Neuronal stem cell (in vitro differentiated cells): ENCODE data around the gene ARSJ. TPM values are rescaled to one million over a fixed set of nuclear protein-coding genes. Genes with fewer than 3 reads are reported as not detected.

ENCODE experiments used
- DNase-seq: peaks from one replicate; pipeline ENCODE4 v3.0.0-alpha.2; 2013; ENCODE audit warnings: low spot score
- H2AFZ ChIP-seq: one replicate; pipeline ENCODE4 v1.6.1; 2013; ENCODE audit warnings: mild to moderate bottlenecking, low read length, inconsistent platforms
- H2AK5ac ChIP-seq: 2 replicates; pipeline ENCODE4 v1.6.1; 2013; ENCODE audit warnings: low read depth, mild to moderate bottlenecking, inconsistent platforms, low read length, moderate library complexity, mixed read lengths
- H2BK120ac ChIP-seq: 2 replicates; pipeline ENCODE4 v1.6.1; 2013; ENCODE audit warnings: low read depth, mild to moderate bottlenecking, inconsistent platforms, low read length, moderate library complexity, mixed read lengths
- H2BK12ac ChIP-seq: one replicate; pipeline ENCODE4 v1.6.1; 2013; ENCODE audit warnings: low read length, inconsistent platforms
- H2BK15ac ChIP-seq: 2 replicates; pipeline ENCODE4 v1.6.1; 2013; ENCODE audit warnings: mild to moderate bottlenecking, low read length, inconsistent platforms, mixed read lengths
- H2BK5ac ChIP-seq: one replicate; pipeline ENCODE4 v1.6.1; 2013; ENCODE audit warnings: inconsistent platforms, mild to moderate bottlenecking, low read length, moderate library complexity
- H3K14ac ChIP-seq: one replicate; pipeline ENCODE4 v1.6.1; 2013; ENCODE audit warnings: low read length, inconsistent platforms
- H3K18ac ChIP-seq: 2 replicates; pipeline ENCODE4 v1.6.1; 2013; ENCODE audit warnings: low read length, inconsistent platforms
- H3K23ac ChIP-seq: 2 replicates; pipeline ENCODE4 v1.6.1; 2013; ENCODE audit warnings: low read depth, mild to moderate bottlenecking, mixed read lengths, low read length, inconsistent platforms; ENCODE audit not compliant: poor library complexity
- H3K27ac ChIP-seq: replicated peaks from 3 replicates; pipeline ENCODE4 v1.5.1; 2013; ENCODE audit warnings: low read length, inconsistent platforms
- H3K27me3 ChIP-seq, 3 experiments: 2 replicates each; pipeline ENCODE4 v1.6.1; 2013; ENCODE audit warnings: low read length in 3 of 3, mild to moderate bottlenecking in 2 of 3, inconsistent platforms in 1 of 3, low read depth in 1 of 3, mixed read lengths in 1 of 3, moderate library complexity in 1 of 3; ENCODE audit not compliant: control insufficient read depth in 3 of 3, insufficient read depth in 3 of 3
- H3K36me3 ChIP-seq, 2 donors: replicated peaks in 1 of 2; 2 replicates each; pipeline ENCODE4 v1.6.1; 2013; ENCODE audit warnings: low read length in 2 of 2; ENCODE audit not compliant: control insufficient read depth in 2 of 2, insufficient read depth in 2 of 2
- H3K4ac ChIP-seq: 2 replicates; pipeline ENCODE4 v1.6.1; 2013; ENCODE audit warnings: inconsistent platforms, mild to moderate bottlenecking, low read length, moderate library complexity
- H3K4me1 ChIP-seq, 2 donors: 1 replicate in 1 of 2; 2 replicates in 1 of 2; pipeline ENCODE4 v1.6.1; 2013; ENCODE audit warnings: low read length in 2 of 2, low read depth in 1 of 2; ENCODE audit not compliant: control insufficient read depth in 2 of 2, insufficient read depth in 1 of 2
- H3K4me2 ChIP-seq: one replicate; pipeline ENCODE4 v1.6.1; 2013; ENCODE audit warnings: mild to moderate bottlenecking, low read length, inconsistent platforms; ENCODE audit not compliant: insufficient read depth, poor library complexity, severe bottlenecking
- H3K4me3 ChIP-seq, 2 donors: 2 replicates each; pipeline ENCODE4 v1.5.1; 2013; ENCODE audit warnings: low read length in 2 of 2, mild to moderate bottlenecking in 2 of 2, inconsistent platforms in 1 of 2, moderate library complexity in 1 of 2
- H3K79me1 ChIP-seq: one replicate; pipeline ENCODE4 v1.6.1; 2013; ENCODE audit warnings: low read depth, mild to moderate bottlenecking, inconsistent platforms, low read length, moderate library complexity
- H3K9ac ChIP-seq: one replicate; pipeline ENCODE4 v1.6.1; 2013; ENCODE audit warnings: mild to moderate bottlenecking, low read depth, low read length, inconsistent platforms; ENCODE audit not compliant: poor library complexity
- H3K9me3 ChIP-seq, 2 donors: replicated peaks in 1 of 2; 2 replicates each; pipeline versions ENCODE3 to v1.6.1; 2013; ENCODE audit warnings: low read length in 2 of 2, mild to moderate bottlenecking in 2 of 2, inconsistent platforms in 1 of 2, low read depth in 1 of 2, mixed read lengths in 1 of 2, moderate library complexity in 1 of 2; ENCODE audit not compliant: control insufficient read depth in 2 of 2, insufficient read depth in 1 of 2
- H4K8ac ChIP-seq: one replicate; pipeline ENCODE4 v1.6.1; 2013; ENCODE audit warnings: low read depth, mild to moderate bottlenecking, inconsistent platforms, low read length, moderate library complexity
- H4K91ac ChIP-seq: one replicate; pipeline ENCODE4 v1.6.1; 2013; ENCODE audit warnings: low read length, low read depth, mild to moderate bottlenecking, inconsistent platforms; ENCODE audit not compliant: poor library complexity
- WGBS, 2 donors: extraction: QIAGEN DNeasy Blood & Tissue Kit; methylation state at CpG; one replicate each; pipeline ENCODE4 v1.1.7; 2013; ENCODE audit warnings: missing lambda C conversion rate in 2 of 2, mixed read lengths in 1 of 2; ENCODE audit not compliant: insufficient read length in 2 of 2, insufficient replicate concordance in 1 of 2; ENCODE audit errors: extremely low coverage in 2 of 2; 5-methylcytosine and 5-hydroxymethylcytosine counted together
- polyA plus RNA-seq, 2 experiments: library from polyadenylated mRNA; stranded (reverse); fragments of 200-250 nt; gene quantifications; one replicate each; pipeline ENCODE4 v1.2.3, GENCODE V29; 2013

ARSJ gene
- polyA plus RNA-seq (2013, experiment 1 of 2) = 0.11 TPM
- 0.11 TPM for polyA plus RNA-seq (2013, experiment 2 of 2)

- Histone ChIP-seq H3K4me2 (peak within 1 kb of the TSS; percentile 80), H2BK15ac (no peak within 1 kb of the TSS), H3K4me3 (peak within 1 kb of the TSS; percentile 47 to 78), H3K27ac (no peak within 1 kb of the TSS), H2AK5ac (no peak within 1 kb of the TSS), H3K4me1 (peaks cover 0 to 4% of the 10 kb centered on the region in 2 donors), H3K79me1 (no peaks in the 10 kb centered on the region), H3K9me3 (no peaks in the 10 kb centered on the region), H3K23ac (no peak within 1 kb of the TSS), H4K91ac (no peak within 1 kb of the TSS), H2BK12ac (no peak within 1 kb of the TSS), H2AFZ (peak within 1 kb of the TSS; percentile 91), H3K14ac (peak within 1 kb of the TSS; percentile 28), H3K27me3 (peaks cover 0 to 69% (median 14%) of the 10 kb centered on the region in 3 experiments), H2BK120ac (no peak within 1 kb of the TSS), H3K9ac (peak within 1 kb of the TSS; percentile 73), H3K36me3 (no peaks in the 10 kb centered on the region), H2BK5ac (no peak within 1 kb of the TSS), H3K18ac (peak within 1 kb of the TSS; percentile 73), H4K8ac (no peak within 1 kb of the TSS), H3K4ac (no peak within 1 kb of the TSS)
- no CpG with 5 or more reads among the region's 50 CpGs for WGBS, 2 donors
- peak; percentile 63 for DNase-seq
These were observed at the start of gene ARSJ for GRCh38 chr4:113979148-113979904. TSS of gene ARSJ (minus strand) at chr4:113979647. CDS start at chr4:113978834, 813 bp downstream.

DNA sequence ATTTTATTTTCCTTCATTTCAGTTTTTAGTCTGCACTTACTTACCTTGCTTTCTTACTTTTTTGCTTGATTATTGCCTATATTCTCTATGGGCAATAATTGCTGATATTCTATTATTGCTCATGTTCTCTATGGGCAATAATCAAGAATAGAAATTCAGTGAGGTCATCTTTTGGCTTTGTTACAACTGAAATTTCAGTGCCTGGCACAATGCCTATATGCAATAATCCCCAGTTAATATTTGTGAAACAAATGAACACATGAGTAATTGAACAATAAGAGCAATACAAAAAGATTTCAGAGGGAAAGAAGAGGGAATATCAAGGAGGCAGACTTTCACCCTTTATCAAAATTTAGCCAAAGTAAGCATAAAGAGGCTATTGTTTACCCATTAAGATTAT is 48.6 kb upstream of the ARSJ start:
- peaks cover 0 to 6% of the 10 kb centered on the region in 2 donors for H3K4me1 ChIP-seq
- no peak overlapping the region for H2AK5ac ChIP-seq
- no peak overlapping the region for H3K18ac ChIP-seq
- no peaks in the 10 kb centered on the region for H3K9me3 ChIP-seq
- no peak overlapping the region for H3K9ac ChIP-seq
- no peak overlapping the region for H2BK12ac ChIP-seq
- H3K4me3 ChIP-seq = no peak overlapping the region
- no peak overlapping the region for H4K91ac ChIP-seq
- no peak overlapping the region for H4K8ac ChIP-seq
- no peak overlapping the region for H2BK15ac ChIP-seq
- no peak overlapping the region for H3K14ac ChIP-seq
- no peaks in the 10 kb centered on the region for H3K36me3 ChIP-seq
- no peak overlapping the region for H3K27ac ChIP-seq
- H3K79me1 ChIP-seq = no peaks in the 10 kb centered on the region
- no peak overlapping the region for H2AFZ ChIP-seq
- no peak overlapping the region for H2BK5ac ChIP-seq
- DNase-seq = no peak
- no peak overlapping the region for H3K23ac ChIP-seq
- no peak overlapping the region for H2BK120ac ChIP-seq
- H3K27me3 ChIP-seq = no peaks in the 10 kb centered on the region
- H3K4ac ChIP-seq = no peak overlapping the region
- no peak overlapping the region for H3K4me2 ChIP-seq

DNA sequence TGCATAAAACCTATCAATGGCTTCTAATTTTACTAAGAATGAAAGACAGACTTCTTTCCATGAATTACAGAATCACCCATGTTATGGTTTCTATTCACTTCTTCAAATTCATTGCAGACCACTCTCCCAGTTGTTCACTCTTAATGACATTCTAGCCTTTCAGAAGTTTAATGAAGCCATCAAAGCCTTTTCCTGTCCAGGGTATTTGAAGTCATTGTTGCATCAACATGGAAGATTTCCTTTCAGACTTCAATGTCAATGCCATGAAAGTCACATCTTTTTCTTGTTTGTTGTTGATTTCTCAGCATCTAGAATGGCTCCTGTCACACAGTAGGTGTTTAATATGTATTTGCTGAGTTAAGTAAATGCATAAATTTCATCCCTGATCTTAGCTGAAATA is 48.1 kb upstream of the ARSJ start:
- Histone ChIP-seq H3K4me1 (peaks cover 0 to 6% of the 10 kb centered on the region in 2 donors), H3K18ac (no peak overlapping the region), H2AFZ (no peak overlapping the region), H3K4ac (no peak overlapping the region), H3K4me2 (no peak overlapping the region), H3K27ac (no peak overlapping the region), H2BK120ac (no peak overlapping the region), H2AK5ac (no peak overlapping the region), H3K36me3 (no peaks in the 10 kb centered on the region), H3K9ac (no peak overlapping the region), H3K27me3 (no peaks in the 10 kb centered on the region), H2BK15ac (no peak overlapping the region), H3K9me3 (no peaks in the 10 kb centered on the region), H2BK12ac (no peak overlapping the region), H2BK5ac (no peak overlapping the region), H4K91ac (no peak overlapping the region), H4K8ac (no peak overlapping the region), H3K23ac (no peak overlapping the region), H3K14ac (no peak overlapping the region), H3K79me1 (no peaks in the 10 kb centered on the region), H3K4me3 (no peak overlapping the region)
- no peak for DNase-seq

GRCh38 chr4:114026447-114026846 is 47.0 kb upstream of the ARSJ start:
- Histone ChIP-seq H2AFZ (no peak overlapping the region), H3K23ac (no peak overlapping the region), H3K9me3 (no peaks in the 10 kb centered on the region), H3K4me1 (peaks cover 0 to 6% of the 10 kb centered on the region in 2 donors), H3K9ac (no peak overlapping the region), H2BK12ac (no peak overlapping the region), H2BK15ac (no peak overlapping the region), H3K27ac (no peak overlapping the region), H3K18ac (no peak overlapping the region), H3K79me1 (no peaks in the 10 kb centered on the region), H3K27me3 (no peaks in the 10 kb centered on the region), H3K36me3 (no peaks in the 10 kb centered on the region), H3K4me3 (no peak overlapping the region), H4K91ac (no peak overlapping the region), H2BK5ac (no peak overlapping the region), H2AK5ac (no peak overlapping the region), H3K4ac (no peak overlapping the region), H4K8ac (no peak overlapping the region), H3K14ac (no peak overlapping the region), H2BK120ac (no peak overlapping the region), H3K4me2 (no peak overlapping the region)
- WGBS, 2 donors = no CpG with 5 or more reads among the region's 3 CpGs
- no peak for DNase-seq
